VCaP (cell line): Measurements from ENCODE around the gene PCNX1.

Experiments used
- H3K27ac ChIP-seq: fragments of 450-650 bp; 2 replicates; pipeline ENCODE4 v1.5.1; 2017
- TF ChIP-seq, protein P1 (sequence below): fragments of 450-650 bp; conservative IDR thresholded peaks from 2 replicates; pipeline ENCODE4 v1.5.1; 2017; ENCODE audit warnings: mild to moderate bottlenecking, moderate library complexity

PCNX1 gene

GRCh38 chr14:71130491-71131179, 223.4 kb downstream of the PCNX1 start:
- TF ChIP-seq, protein P1, sequence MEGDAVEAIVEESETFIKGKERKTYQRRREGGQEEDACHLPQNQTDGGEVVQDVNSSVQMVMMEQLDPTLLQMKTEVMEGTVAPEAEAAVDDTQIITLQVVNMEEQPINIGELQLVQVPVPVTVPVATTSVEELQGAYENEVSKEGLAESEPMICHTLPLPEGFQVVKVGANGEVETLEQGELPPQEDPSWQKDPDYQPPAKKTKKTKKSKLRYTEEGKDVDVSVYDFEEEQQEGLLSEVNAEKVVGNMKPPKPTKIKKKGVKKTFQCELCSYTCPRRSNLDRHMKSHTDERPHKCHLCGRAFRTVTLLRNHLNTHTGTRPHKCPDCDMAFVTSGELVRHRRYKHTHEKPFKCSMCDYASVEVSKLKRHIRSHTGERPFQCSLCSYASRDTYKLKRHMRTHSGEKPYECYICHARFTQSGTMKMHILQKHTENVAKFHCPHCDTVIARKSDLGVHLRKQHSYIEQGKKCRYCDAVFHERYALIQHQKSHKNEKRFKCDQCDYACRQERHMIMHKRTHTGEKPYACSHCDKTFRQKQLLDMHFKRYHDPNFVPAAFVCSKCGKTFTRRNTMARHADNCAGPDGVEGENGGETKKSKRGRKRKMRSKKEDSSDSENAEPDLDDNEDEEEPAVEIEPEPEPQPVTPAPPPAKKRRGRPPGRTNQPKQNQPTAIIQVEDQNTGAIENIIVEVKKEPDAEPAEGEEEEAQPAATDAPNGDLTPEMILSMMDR: no peak
- no peak overlapping the region for H3K27ac ChIP-seq

DNA sequence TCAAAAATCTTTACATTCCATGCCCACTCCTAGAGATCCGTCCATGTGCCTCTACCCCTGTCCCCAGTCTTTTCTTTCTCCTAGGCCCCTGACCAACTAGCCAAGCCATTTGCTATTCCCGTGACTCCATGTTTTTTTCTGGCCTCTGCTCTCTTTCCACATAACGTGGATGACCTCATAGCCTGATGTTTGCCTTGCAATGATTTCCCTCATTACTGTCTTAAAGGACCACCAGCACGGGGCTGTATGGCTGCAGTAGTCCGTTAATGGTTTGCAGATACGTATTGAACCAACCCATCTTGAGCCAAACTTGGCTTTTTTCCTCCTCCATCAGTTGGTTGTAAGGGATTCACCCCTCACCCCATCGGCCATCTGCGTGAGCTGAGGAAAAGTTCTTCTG, 226.0 kb downstream of the PCNX1 start:
- TF ChIP-seq, protein P1: no peak
- no peak overlapping the region for H3K27ac ChIP-seq

- TF ChIP-seq, protein P1: no peak
- no peak overlapping the region for H3K27ac ChIP-seq
Observed at GRCh38 chr14:71135496-71135895, 228.2 kb downstream of the PCNX1 start.

- no peak overlapping the region for H3K27ac ChIP-seq
- TF ChIP-seq, protein P1: no peak
Observed at GRCh38 chr14:71135911-71136310, 228.7 kb downstream of the PCNX1 start.

DNA sequence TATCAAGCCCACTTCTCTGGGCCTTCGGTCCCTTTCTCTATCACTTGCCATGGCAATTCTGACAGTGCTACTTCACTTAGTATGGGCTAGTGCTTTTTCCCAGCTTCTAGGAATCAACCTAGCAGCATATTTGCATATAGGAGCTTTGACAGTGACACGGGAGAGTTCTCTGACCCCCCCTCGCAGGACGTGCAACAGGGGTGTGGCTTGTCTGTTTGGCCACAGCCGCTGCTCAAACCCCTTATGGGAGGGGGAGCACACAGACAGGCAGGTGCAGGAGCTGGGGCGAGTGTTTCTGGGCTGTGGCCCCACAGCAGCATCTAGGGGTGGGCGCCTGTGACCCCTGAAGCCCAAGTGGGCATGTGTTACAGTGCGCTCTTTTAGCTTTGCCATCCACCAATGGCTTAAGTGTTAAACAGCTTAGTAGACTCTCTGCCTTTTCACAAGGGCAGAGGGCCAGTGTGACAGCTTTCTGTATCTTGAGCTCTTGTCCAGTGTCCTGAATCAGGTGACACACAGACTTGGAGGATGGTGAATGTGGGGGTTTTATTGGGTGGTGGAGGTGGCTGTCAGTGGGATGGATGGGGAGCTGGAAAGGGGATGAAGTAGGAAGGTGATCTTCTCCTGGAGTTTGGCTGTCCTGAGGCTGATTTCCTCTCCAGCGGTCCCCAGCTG, 229.3 kb downstream of the PCNX1 start:
- TF ChIP-seq, protein P1: no peak
- H3K27ac ChIP-seq: no peak overlapping the region

GRCh38 chr14:71137536-71138447, 230.5 kb downstream of the PCNX1 start:
- no peak overlapping the region for H3K27ac ChIP-seq
- TF ChIP-seq, protein P1: no peak
